Activated T-helper 2 cell treated with anti-CD3 and anti-CD28 coated beads, Interferon-gamma antibody, Interleukin-2, Interleukin-4, amounts not matched to agents 10 μg/mL and 5 μg/mL and 100 μg/mL, durations not matched to agents 14 hours and 24 hours and 36 hours (primary cell): ENCODE measurements around the gene MYH3. TPM values are rescaled to one million over a fixed set of nuclear protein-coding genes. Genes with fewer than 3 reads are reported as not detected.

Experiments
- DNase-seq: peaks from one replicate; pipeline ENCODE4 v3.0.0; 2021; ENCODE audit warnings: low spot score
- H3K27ac Mint-ChIP-seq: one replicate; pipeline ENCODE4 v1.8.0; 2021; ENCODE audit warnings: mixed read lengths
- H3K27me3 Mint-ChIP-seq: one replicate; pipeline ENCODE4 v1.8.0; 2021; ENCODE audit warnings: low read depth, mixed read lengths
- H3K36me3 Mint-ChIP-seq: one replicate; pipeline ENCODE4 v1.8.0; 2021; ENCODE audit warnings: low read depth, mixed read lengths
- H3K4me1 Mint-ChIP-seq: one replicate; pipeline ENCODE4 v1.8.0; 2021; ENCODE audit warnings: low read depth, mixed read lengths
- H3K4me3 Mint-ChIP-seq: one replicate; pipeline ENCODE4 v1.8.0; 2021; ENCODE audit warnings: low read depth, mild to moderate bottlenecking, moderate library complexity, mixed read lengths
- H3K9me3 Mint-ChIP-seq: one replicate; pipeline ENCODE4 v1.8.0; 2021; ENCODE audit warnings: mixed read lengths
- intact Hi-C: fragments of 100-400 bp; cut with micrococcal nuclease; formaldehyde crosslinking; loops from one replicate; pipeline ENCODE4 v1.15.1; 2023
- total RNA-seq: library from RNA; stranded (reverse); gene quantifications from 2 replicates; pipeline ENCODE4 v1.2.3, GENCODE V29; 2022

Gene MYH3
- total RNA-seq, 1 donor from 2014 or later = 4.6 TPM

- Mint-ChIP-seq H3K27ac (no peak overlapping the region), H3K9me3 (no peaks in the 10 kb centered on the region), H3K36me3 (peaks cover 7% of the 10 kb centered on the region), H3K4me1 (no peaks in the 10 kb centered on the region), H3K4me3 (no peak overlapping the region), H3K27me3 (no peaks in the 10 kb centered on the region)
- DNase-seq = no peak
- intact Hi-C loops = loop anchor here (10.0 kb wide), 1 partner anchor 1344 kb away; no protein-coding TSS in a partner anchor
Observed at GRCh38 chr17:10640475-10640874, 16.6 kb downstream of the MYH3 start.

- intact Hi-C loops = no loop called here
- H3K27me3 Mint-ChIP-seq = no peaks in the 10 kb centered on the region
- DNase-seq = no peak
- H3K4me1 Mint-ChIP-seq = peaks cover 2% of the 10 kb centered on the region
- no peak overlapping the region for H3K4me3 Mint-ChIP-seq
- H3K27ac Mint-ChIP-seq = no peak overlapping the region
- peaks cover 7% of the 10 kb centered on the region for H3K36me3 Mint-ChIP-seq
- H3K9me3 Mint-ChIP-seq = no peaks in the 10 kb centered on the region
Observed at GRCh38 chr17:10638151-10638550, 19.0 kb downstream of the MYH3 start.

- DNase-seq = no peak
- H3K36me3 Mint-ChIP-seq = peaks cover 10% of the 10 kb centered on the region
- H3K27ac Mint-ChIP-seq = no peak overlapping the region
- H3K9me3 Mint-ChIP-seq = no peaks in the 10 kb centered on the region
- H3K4me3 Mint-ChIP-seq = no peak overlapping the region
- H3K27me3 Mint-ChIP-seq = no peaks in the 10 kb centered on the region
- peaks cover 2% of the 10 kb centered on the region for H3K4me1 Mint-ChIP-seq
- intact Hi-C loops = no loop called here
Observed at GRCh38 chr17:10635290-10635689, 21.8 kb downstream of the MYH3 start.

- DNase-seq = no peak
- Mint-ChIP-seq H3K4me1 (peaks cover 2% of the 10 kb centered on the region), H3K4me3 (no peak overlapping the region), H3K27ac (no peak overlapping the region), H3K27me3 (no peaks in the 10 kb centered on the region), H3K36me3 (peaks cover 10% of the 10 kb centered on the region), H3K9me3 (no peaks in the 10 kb centered on the region)
- intact Hi-C loops = no loop called here
Observed at GRCh38 chr17:10633738-10634379, 23.2 kb downstream of the MYH3 start.

- no peaks in the 10 kb centered on the region for H3K9me3 Mint-ChIP-seq
- peaks cover 5% of the 10 kb centered on the region for H3K36me3 Mint-ChIP-seq
- peaks cover 2% of the 10 kb centered on the region for H3K4me1 Mint-ChIP-seq
- H3K4me3 Mint-ChIP-seq = no peak overlapping the region
- intact Hi-C loops = no loop called here
- H3K27me3 Mint-ChIP-seq = no peaks in the 10 kb centered on the region
- no peak overlapping the region for H3K27ac Mint-ChIP-seq
- no peak for DNase-seq
Observed at GRCh38 chr17:10631701-10632100, 25.4 kb downstream of the MYH3 start.

GRCh38 chr17:10631048-10631700, 25.9 kb downstream of the MYH3 start:
- peaks cover 5% of the 10 kb centered on the region for H3K36me3 Mint-ChIP-seq
- DNase-seq = no peak
- H3K9me3 Mint-ChIP-seq = no peaks in the 10 kb centered on the region
- H3K27ac Mint-ChIP-seq = no peak overlapping the region
- H3K27me3 Mint-ChIP-seq = no peaks in the 10 kb centered on the region
- intact Hi-C loops = no loop called here
- H3K4me1 Mint-ChIP-seq = peaks cover 2% of the 10 kb centered on the region
- no peak overlapping the region for H3K4me3 Mint-ChIP-seq

GRCh38 chr17:10629706-10630105, 27.4 kb downstream of the MYH3 start:
- H3K4me1 Mint-ChIP-seq = peaks cover 2% of the 10 kb centered on the region
- peaks cover 3% of the 10 kb centered on the region for H3K36me3 Mint-ChIP-seq
- no peaks in the 10 kb centered on the region for H3K27me3 Mint-ChIP-seq
- H3K27ac Mint-ChIP-seq = no peak overlapping the region
- no peaks in the 10 kb centered on the region for H3K9me3 Mint-ChIP-seq
- no peak for DNase-seq
- intact Hi-C loops = no loop called here
- H3K4me3 Mint-ChIP-seq = no peak overlapping the region

GRCh38 chr17:10628756-10629155, 28.4 kb downstream of the MYH3 start:
- intact Hi-C loops = no loop called here

GRCh38 chr17:10626390-10626789, 30.7 kb downstream of the MYH3 start:
- Mint-ChIP-seq H3K4me3 (no peak overlapping the region), H3K9me3 (no peaks in the 10 kb centered on the region), H3K4me1 (no peaks in the 10 kb centered on the region), H3K27ac (no peak overlapping the region), H3K36me3 (no peaks in the 10 kb centered on the region), H3K27me3 (no peaks in the 10 kb centered on the region)
- intact Hi-C loops = no loop called here
- no peak for DNase-seq

More at GRCh38 chr17:10628756-10629155, 28.4 kb downstream of the MYH3 start:
- Mint-ChIP-seq H3K36me3 (peaks cover 3% of the 10 kb centered on the region), H3K4me3 (no peak overlapping the region), H3K27ac (no peak overlapping the region), H3K27me3 (no peaks in the 10 kb centered on the region), H3K9me3 (no peaks in the 10 kb centered on the region), H3K4me1 (peaks cover 2% of the 10 kb centered on the region)
- no peak for DNase-seq

- H3K4me1 Mint-ChIP-seq = no peaks in the 10 kb centered on the region
- no peak overlapping the region for H3K27ac Mint-ChIP-seq
- intact Hi-C loops = no loop called here
- no peaks in the 10 kb centered on the region for H3K36me3 Mint-ChIP-seq
- no peaks in the 10 kb centered on the region for H3K9me3 Mint-ChIP-seq
- no peak for DNase-seq
- H3K4me3 Mint-ChIP-seq = no peak overlapping the region
- no peaks in the 10 kb centered on the region for H3K27me3 Mint-ChIP-seq
Observed at GRCh38 chr17:10624969-10625368, 32.1 kb downstream of the MYH3 start.

GRCh38 chr17:10623737-10624338, 33.3 kb downstream of the MYH3 start:
- Mint-ChIP-seq H3K4me3 (no peak overlapping the region), H3K36me3 (no peaks in the 10 kb centered on the region), H3K9me3 (no peaks in the 10 kb centered on the region), H3K4me1 (no peaks in the 10 kb centered on the region), H3K27me3 (no peaks in the 10 kb centered on the region), H3K27ac (no peak overlapping the region)
- DNase-seq = no peak
- intact Hi-C loops = no loop called here

- DNase-seq = no peak
- Mint-ChIP-seq H3K9me3 (no peaks in the 10 kb centered on the region), H3K27ac (no peak overlapping the region), H3K4me3 (no peak overlapping the region), H3K27me3 (no peaks in the 10 kb centered on the region), H3K4me1 (no peaks in the 10 kb centered on the region), H3K36me3 (no peaks in the 10 kb centered on the region)
- intact Hi-C loops = no loop called here
Observed at GRCh38 chr17:10622617-10623485, 34.3 kb downstream of the MYH3 start.
